ENCODE measurements around the gene DBX2.
"Not testable (repeated sequence)": the region's sequence is repeated elsewhere in the genome, so short reads cannot be mapped to it uniquely, and the experiment has no call there.

Gene DBX2

DNA sequence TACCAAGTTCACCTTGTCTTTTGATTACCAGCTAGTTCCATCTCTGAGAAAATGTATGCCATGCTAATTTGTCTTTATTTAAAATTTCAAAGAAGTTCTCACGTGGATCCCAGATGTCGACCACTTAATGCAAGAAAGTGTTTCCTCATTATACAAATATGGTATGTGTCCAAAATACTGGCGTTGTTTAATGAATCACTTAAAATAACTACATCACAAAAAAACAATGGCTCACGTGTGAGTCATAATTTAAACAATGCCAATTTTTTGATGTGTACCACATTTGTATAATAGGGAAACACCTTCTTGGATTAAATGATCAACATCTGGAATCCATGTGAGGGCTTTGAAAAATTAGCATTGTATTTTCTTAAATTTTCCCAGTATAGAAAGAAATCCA is 40.8 kb downstream of the DBX2 start:
- DNase-seq (ENCODE audit: low spot score) = no peak

DNA sequence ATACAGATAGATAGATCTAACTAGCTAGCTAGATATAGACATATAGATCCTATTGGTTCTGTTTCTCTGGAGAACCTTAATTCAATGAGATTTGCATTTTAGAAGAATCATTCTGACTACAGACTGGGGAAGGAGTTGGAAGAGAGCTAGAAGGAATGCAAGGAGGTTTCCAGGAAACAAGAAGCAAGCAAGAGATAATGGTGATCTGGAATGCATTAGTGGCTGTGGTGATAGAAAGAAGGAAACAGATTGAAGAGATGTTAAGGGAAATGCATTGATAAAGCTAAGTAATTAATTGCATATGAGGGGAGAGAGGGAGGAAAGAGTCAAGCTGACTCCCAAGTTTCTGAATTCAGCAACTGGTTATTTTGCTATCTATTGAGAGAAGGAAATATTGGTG is 42.7 kb downstream of the DBX2 start:
- no peak for DNase-seq (ENCODE audit: low spot score)

DNA sequence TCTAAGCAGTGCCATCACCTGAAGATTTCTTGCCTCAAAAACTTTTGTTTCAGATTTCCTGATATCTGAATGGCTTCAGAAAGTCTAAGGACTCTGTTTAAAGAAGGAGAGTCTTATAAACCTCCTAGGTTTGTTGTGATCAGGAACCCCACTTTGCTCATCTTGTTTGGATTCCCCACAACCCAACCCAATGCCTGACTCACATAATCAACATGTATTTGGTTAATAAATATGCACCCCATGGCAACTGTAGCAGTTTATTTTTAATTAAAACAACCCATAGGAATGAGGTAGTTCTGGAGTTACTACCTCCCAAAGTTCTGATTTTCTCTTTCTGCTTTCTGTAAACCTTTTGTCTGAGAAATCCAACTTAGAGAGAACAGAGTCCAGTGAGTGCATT is 51.5 kb downstream of the DBX2 start:
- DNase-seq (ENCODE audit: low spot score) = no peak

DNA sequence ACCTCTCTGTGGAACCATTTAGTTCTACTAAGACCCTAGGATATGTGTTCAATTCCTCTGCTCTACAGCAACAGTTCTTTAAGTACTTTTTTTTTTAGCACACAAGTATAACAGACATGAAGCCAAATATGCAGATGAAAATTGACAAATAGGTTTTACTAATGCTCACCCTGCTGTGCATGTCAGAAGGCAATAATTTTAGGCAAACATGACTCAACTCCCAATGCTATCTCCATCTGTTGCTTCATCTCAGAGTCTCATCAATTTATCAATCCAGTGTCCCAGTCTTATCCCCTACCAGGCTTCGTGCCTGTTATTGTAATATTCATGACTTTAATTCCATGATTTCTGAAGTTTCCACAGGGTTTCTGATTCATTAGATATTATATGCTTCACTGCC is 57.7 kb downstream of the DBX2 start:
- DNase-seq (ENCODE audit: low spot score) = no peak

DNA sequence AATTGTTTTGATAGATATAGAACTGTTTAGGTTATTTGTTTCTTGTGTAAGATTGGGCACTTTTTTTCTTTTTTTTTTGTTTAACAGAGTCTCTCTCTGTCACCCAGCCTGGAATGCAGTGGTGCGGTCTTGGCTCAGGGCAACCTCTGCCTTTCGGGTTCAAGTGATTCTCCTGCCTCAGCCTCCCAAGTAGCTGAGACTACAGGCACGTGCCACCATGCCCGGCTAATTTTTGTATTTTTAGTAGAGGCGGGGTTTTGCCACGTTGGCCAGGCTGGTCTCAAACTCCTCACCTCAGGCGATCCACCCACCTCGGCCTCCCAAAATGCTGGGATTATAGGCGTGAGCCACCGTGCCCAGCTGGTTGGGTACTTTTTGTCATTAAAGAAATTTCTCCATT is 66.0 kb downstream of the DBX2 start:
- not testable (repeated sequence) for DNase-seq (ENCODE audit: low spot score)

DNA sequence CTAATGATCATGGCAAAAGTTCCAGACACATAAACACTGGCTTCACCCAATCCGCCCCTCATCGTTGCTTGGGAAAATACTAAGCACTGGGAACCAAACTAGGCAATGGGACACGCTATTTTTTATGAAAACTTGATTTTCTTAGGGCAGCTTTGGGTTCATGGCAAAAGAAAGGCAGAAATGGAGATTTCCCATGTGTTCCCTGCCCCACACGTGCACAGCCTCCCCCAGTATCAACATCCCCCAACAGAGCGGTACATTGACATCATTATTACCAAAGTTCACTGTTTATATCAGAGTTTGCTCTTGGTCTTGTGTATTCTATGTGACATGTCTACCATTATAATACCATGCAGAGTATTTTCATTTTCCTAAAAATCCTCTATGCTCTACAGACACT is 71.0 kb downstream of the DBX2 start:
- DNase-seq (ENCODE audit: low spot score) = no peak

DNA sequence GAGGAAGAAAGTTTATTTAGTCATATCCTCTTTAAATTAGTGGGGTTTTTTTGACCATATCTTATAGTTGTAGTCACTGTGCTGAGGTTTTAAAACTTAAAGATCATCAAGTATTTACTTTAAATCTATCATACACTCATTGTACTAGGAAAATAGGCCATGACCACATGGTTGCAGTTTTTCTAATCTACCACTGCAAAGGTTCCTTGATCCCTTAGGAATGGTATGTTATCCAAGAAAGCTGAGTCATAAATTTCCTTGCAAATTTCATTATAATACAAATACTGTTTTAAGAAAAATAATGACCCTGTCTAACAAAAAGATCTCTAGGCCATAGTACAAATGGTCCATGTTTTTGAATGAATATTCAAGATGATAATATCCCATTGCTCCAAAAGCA is 74.7 kb downstream of the DBX2 start:
- DNase-seq (ENCODE audit: low spot score) = no peak

DNA sequence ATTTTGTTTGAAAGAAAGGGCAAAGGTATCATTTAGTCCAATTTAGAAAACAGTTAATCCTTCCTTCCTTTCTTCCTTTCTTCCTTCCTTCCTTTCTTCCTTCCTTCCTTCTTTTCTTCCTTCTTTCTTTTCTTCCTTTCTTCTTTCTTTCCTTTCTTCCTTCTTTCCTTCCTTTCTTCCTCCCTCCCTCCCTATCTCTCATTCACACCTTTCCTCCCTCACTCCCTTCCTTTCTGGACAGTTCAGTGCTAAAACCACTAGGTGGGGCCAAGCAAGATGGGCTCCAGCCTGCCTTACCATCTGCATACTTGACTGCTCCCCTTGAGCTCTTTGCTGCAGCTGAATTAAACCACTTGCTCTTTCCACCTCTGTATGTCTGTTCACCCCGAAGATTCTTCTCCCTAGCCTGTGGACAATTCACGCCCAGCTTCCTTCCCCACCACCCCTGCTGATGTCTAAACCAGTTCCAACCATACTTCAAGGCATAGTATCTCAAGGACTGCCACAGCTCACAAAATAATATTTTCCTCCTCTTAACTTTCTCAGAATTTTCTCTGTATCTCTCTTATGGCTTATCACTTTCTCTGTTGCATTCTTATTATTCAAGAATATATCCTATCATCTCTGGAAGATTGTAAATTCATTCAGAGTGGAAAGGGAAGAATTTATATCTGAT is 78.0 kb downstream of the DBX2 start:
- DNase-seq (ENCODE audit: low spot score) = peak; percentile 67

DNA sequence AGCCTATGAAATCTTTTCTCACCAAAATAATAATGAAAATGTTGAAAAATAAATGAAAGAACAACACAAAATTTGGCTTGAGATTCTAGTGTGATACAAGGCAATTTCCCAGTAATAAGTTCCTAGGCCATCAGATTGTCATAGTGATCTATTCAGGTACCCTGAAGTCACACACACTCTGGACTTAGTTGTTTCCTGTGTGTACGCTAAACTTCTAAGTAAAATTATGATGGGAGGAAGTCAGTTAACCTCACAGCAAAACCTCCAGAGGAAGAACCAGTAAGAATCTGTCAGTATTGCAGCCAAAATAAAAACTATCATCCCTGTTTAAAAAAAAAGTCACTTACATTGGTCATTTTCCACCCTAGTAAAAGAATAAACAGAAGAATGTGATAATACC is 81.9 kb downstream of the DBX2 start:
- DNase-seq (ENCODE audit: low spot score) = no peak

Data from D341Med (cell line).